T-helper 2 cell (primary cell): ENCODE results near the gene MORF4L2.

ENCODE experiments used
- DNase-seq, 5 experiments: peaks; one replicate each; pipeline versions ENCODE4 v3.0.0 to v3.0.0-alpha.2; 2012 to 2022
- total RNA-seq, 2 donors: gene quantifications; one replicate each; lab custom pipeline; 2026; lab: John Stamatoyannopoulos, UW

The MORF4L2 gene, protein sequence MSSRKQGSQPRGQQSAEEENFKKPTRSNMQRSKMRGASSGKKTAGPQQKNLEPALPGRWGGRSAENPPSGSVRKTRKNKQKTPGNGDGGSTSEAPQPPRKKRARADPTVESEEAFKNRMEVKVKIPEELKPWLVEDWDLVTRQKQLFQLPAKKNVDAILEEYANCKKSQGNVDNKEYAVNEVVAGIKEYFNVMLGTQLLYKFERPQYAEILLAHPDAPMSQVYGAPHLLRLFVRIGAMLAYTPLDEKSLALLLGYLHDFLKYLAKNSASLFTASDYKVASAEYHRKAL
- total RNA-seq: 74.8 to 82.1 reads per million in 2 donors

- DNase-seq: peak; percentile 50 to 98 (median 84)
Measured at GRCh38 chrX:103686199-103687072, at the start of gene MORF4L2. Gene MORF4L2 (minus strand): TSS chrX:103686699. CDS start chrX:103677027, 9,672 bp downstream.

GRCh38 chrX:103734125-103734760 is 47.7 kb upstream of the MORF4L2 start:
- DNase-seq: peak in 1 of 5 experiments; percentile 82

GRCh38 chrX:103733017-103733416 is 46.5 kb upstream of the MORF4L2 start:
- no peak for DNase-seq

GRCh38 chrX:103730796-103731493 is 44.4 kb upstream of the MORF4L2 start:
- DNase-seq: no peak

- DNase-seq: no peak
Measured at GRCh38 chrX:103730147-103730795, 43.8 kb upstream of the MORF4L2 start.

- DNase-seq: no peak
Measured at GRCh38 chrX:103729015-103729414, 42.5 kb upstream of the MORF4L2 start.

DNA sequence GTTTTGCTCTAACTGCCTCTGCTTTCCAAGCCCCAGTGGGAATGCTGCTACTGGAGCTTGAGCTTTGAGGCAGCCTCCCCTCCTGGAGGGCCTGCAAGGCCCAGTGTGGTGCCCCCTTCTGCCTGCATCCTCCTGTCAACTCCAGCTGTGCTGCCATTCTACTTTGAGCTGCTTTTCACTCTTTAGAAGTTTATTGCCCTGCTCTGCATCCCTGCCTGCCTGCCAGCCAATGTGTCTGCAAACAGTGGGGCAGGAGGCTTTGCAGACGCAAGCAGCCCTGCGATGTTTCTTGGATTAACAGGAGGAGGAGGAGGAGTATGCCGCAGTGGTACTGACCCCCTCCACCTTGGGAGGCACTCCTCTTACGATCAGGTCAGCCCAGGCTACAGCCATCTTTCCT is 40.6 kb upstream of the MORF4L2 start:
- no peak for DNase-seq

GRCh38 chrX:103726477-103726876 is 40.0 kb upstream of the MORF4L2 start:
- DNase-seq: no peak

DNA sequence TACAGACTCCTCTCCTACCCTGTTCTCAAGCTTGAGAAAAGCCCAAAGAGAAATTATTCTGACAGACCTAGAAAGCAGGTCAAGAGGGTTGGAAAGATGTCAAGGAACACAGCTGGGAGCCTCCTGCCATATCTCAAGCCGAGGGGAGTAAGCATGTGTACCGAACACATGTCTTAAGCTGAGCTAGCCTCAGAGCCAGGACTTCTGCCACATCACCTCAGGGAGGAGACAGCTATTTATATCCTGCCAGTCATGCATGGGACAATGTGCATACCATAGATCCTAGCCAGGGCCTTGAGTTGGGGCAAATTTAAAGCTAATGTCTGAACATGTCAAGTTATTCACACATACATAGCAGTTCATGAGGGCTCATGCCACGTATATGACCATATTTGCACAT is 36.0 kb upstream of the MORF4L2 start:
- no peak for DNase-seq

DNA sequence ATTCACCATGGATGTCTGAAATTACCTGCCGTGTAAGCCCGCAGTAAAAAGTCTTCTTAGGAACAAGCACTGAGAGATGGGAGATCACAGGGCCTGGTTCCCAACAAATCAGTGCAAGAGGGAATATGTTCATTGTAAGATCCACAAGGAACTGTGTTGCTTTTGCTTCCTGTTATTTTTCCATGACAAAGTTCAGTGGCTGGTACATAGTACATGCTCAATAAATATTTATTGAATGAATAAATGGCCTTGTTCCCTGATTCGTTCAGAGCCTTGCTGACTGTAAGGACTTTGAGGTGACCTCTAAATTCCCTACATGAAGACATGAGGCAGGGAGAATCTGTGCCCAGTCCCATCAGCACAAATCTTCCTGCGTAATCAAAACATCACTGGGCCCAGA is 31.6 kb upstream of the MORF4L2 start:
- no peak for DNase-seq

GRCh38 chrX:103716962-103717361 is 30.5 kb upstream of the MORF4L2 start:
- no peak for DNase-seq

DNA sequence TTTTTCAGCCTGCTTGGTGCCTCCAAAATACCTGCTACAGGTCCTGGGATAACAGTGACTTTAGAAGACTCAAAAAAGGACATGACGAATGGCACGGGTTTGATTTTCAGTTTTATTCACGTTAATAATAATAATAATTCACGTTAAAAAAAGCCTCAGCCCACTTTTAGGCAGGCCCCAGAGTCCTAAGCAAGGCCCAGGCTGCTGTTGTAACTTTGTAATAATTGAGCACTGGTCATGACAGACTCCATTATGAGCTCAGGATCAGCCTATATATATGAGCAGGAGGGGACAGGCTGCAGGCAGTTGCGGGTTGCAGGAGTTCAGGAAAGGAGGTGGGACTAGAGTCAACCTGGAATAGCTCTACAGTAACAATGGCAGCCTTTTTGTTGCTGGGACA is 24.1 kb upstream of the MORF4L2 start, which contains the start of gene TMEM31:
Gene TMEM31 (plus strand): TSS at position 301 of the 400 bp plus-strand sequence. CDS start 1,350 bp downstream, outside the sequence.
- DNase-seq: no peak

DNA sequence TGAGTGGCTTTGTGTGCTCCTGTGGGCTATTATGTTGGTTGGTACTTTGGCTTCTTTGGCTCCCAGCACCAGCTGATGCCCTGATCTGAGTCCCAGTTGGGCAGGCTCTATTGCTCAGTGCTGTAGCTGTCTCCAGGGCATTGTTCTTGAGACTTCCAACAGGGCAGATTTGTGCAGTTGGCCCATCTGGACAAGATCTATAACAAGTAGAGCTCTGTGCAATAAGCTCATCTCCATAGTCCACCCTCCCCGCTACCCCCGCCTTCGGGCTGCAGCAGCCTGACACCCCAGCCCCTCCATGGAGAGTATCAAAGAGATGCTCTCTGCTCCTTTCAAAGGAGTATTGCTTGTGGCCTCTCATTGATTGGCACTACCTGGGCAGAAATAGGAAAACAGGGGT is 18.4 kb upstream of the MORF4L2 start:
- no peak for DNase-seq

- DNase-seq: no peak
Measured at GRCh38 chrX:103699243-103699642, 12.7 kb upstream of the MORF4L2 start.

GRCh38 chrX:103697687-103698086 is 11.2 kb upstream of the MORF4L2 start:
- DNase-seq: no peak

- no peak for DNase-seq
Measured at GRCh38 chrX:103691059-103691458, 4.6 kb upstream of the MORF4L2 start.

DNA sequence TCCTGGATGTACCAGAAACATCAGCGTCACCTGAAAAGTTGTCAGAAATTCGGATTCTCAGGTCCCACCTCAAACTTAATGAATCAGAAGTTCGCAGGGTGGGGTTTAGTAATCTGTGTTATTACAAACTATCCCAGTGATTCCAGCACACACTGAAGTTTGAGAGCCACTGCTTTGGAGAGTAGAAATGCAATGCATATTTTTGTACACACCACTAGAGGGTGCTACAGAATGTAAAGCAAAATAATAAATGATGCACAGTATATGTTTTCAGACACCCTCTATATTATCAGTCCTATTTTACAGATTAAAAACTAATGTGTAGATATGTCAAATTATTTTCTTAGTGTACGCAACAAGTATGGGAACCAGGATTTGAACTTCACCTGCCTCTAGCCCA is 2.4 kb upstream of the MORF4L2 start:
- DNase-seq: peak in 1 of 5 experiments; percentile 36

DNA sequence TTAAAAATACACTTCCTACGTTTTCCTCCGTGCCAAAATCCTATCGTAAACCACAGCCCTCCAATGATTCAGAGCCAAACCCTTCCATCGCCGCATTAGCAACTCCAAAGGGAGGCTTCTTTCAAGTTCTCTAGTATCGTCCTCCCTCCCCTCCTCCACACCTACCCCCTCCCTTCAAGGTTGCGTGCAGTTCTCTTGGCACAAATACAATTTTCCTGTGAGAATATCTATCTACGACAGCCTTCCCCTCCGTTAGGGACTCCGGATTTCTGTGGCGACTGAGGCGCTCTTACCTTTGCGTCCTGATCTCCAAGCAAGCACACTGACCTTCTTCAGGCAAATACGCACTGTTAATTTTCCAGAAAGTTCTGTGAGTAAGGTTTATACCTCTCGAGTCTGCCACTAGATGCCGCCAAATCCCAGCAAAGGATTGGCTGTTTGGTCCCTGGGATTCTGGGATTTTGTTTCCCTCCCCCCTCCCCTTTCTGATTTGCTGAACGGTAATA is 1.2 kb upstream of the MORF4L2 start:
- DNase-seq: peak in 4 of 5 experiments; percentile 3 to 67 (median 26)

DNA sequence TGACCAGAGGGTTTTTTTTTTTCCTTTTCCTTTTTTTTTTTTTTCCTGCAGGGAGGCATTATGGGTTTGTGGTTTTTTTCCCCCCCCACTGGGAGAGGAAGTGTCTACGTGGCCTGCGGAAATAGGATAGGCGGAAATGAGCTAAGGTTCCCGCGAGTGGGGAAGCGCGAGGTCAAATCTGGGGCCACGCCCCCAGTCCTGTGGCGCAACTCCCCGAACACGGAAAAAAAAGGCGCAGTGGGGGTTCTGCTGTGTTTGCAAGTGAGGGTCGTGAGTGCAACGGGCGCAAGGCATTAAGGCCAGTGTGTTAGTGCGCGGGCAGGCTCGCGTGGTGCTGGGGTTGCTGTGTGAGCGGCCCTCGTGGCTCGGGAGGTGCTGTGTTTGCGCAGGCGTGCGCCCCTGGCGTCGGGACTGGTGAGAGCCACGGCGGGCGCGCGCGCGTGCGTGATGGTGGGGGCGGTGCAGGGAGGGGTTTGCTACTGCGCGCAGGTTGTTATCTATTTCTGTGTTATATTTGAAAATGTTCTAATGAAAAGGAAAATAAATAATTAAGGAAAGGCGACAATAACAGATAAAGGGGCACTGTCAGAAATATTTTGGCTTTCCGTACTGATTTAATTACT is 685 bp upstream of the MORF4L2 start:
- peak; percentile 72 to 90 (median 81) for DNase-seq

GRCh38 chrX:103685396-103685795 is 1.1 kb downstream of the MORF4L2 start:
- peak in 1 of 5 experiments; percentile 29 for DNase-seq

GRCh38 chrX:103681443-103681842 is 5.1 kb downstream of the MORF4L2 start:
- no peak for DNase-seq
